ENCODE measurements around the gene PRRG2. TPM values are rescaled to one million over a fixed set of nuclear protein-coding genes. Genes with fewer than 3 reads are reported as not detected.

PRRG2 gene
- total and polyA plus RNA-seq, 9 of the 15 experiments (the other 6 are each of a cell fraction or from before 2014, with no cell fraction given), result 0.06 to 1.1 (median 0.33) TPM

GRCh38 chr19:49591731-49592485 is 10.8 kb downstream of the PRRG2 start (continued):
- TF ChIP-seq ZNF431 (CRISPR knock-in tag; IDR thresholded peaks at IDR 0.05), result no peak
- TF ChIP-seq DPF2 (IDR thresholded peaks at IDR 0.05), result 0 out of 2 replicates have a peak, but pooled peaks have one; percentile 27
- peak; percentile 81 for TF ChIP-seq ZNF444 (CRISPR knock-in tag; IDR thresholded peaks at IDR 0.05)
- TF ChIP-seq ZBTB40 (IDR thresholded peaks at IDR 0.05), result peak; percentile 42; the same call in 1 of the 2 replicates
- TF ChIP-seq ZBTB40 (CRISPR knock-in tag; IDR thresholded peaks at IDR 0.05), result no peak
- TF ChIP-seq ZC3H11A (IDR thresholded peaks at IDR 0.05; ENCODE audit: low read depth, low read length), result no peak
- TF ChIP-seq ZNF316 (IDR thresholded peaks at IDR 0.05), result no peak
- no peak for TF ChIP-seq ZNF766 (CRISPR knock-in tag; conservative IDR thresholded peaks at IDR 0.05)
- TF ChIP-seq GTF2A2 (tag; IDR thresholded peaks at IDR 0.05), result no peak
- peak; percentile 79 for TF ChIP-seq ZFX (CRISPR knock-in tag; IDR thresholded peaks at IDR 0.05)
- TF ChIP-seq ZNF75A (CRISPR knock-in tag; IDR thresholded peaks at IDR 0.05), result no peak
- TF ChIP-seq STAG1 (CRISPR knock-in tag; IDR thresholded peaks at IDR 0.05; ENCODE audit: borderline replicate concordance), result no peak
- TF ChIP-seq ZNF57 (CRISPR knock-in tag; IDR thresholded peaks at IDR 0.05), result no peak
- TF ChIP-seq, protein P1, sequence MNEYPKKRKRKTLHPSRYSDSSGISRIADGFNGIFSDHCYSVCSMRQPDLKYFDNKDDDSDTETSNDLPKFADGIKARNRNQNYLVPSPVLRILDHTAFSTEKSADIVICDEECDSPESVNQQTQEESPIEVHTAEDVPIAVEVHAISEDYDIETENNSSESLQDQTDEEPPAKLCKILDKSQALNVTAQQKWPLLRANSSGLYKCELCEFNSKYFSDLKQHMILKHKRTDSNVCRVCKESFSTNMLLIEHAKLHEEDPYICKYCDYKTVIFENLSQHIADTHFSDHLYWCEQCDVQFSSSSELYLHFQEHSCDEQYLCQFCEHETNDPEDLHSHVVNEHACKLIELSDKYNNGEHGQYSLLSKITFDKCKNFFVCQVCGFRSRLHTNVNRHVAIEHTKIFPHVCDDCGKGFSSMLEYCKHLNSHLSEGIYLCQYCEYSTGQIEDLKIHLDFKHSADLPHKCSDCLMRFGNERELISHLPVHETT (CRISPR knock-in tag; conservative IDR thresholded peaks at IDR 0.05 in 1 of 2, IDR thresholded peaks at IDR 0.05 in 1 of 2), result no peak
- TF ChIP-seq SMC3 (conservative IDR thresholded peaks at IDR 0.05; ENCODE audit: insufficient read depth, low read depth, low read length), result no peak
- no peak for TF ChIP-seq ZNF12 (CRISPR knock-in tag; IDR thresholded peaks at IDR 0.05)
- no peak for TF ChIP-seq POLR3A (IDR thresholded peaks at IDR 0.05; ENCODE audit: borderline replicate concordance, extremely low read depth, insufficient read depth, insufficient read length)
- no peak for TF ChIP-seq ZNF586 (CRISPR knock-in tag; conservative IDR thresholded peaks at IDR 0.05)
- no peak for TF ChIP-seq ZNF354B (CRISPR knock-in tag; IDR thresholded peaks at IDR 0.05)
